ENCODE measurements around the gene ATXN1.

Gene ATXN1

GRCh38 chr6:16544006-16544405 is 217.3 kb downstream of the ATXN1 start:
- H4K20me1 ChIP-seq (ENCODE audit: insufficient read depth, low read length, poor library complexity, severe bottlenecking): no peaks in the 10 kb centered on the region
- no peaks in the 10 kb centered on the region for H3F3A ChIP-seq (ENCODE audit: low read depth)
- H2AFZ ChIP-seq (ENCODE audit: low read length): no peak overlapping the region
- H3K4me1 ChIP-seq (ENCODE audit: insufficient read depth, low read length, poor library complexity, severe bottlenecking): peaks cover 5% of the 10 kb centered on the region
- no peaks in the 10 kb centered on the region; the same call in 1 of the 2 replicates for H3K36me3 ChIP-seq (ENCODE audit: insufficient read depth, low read length)
- no peaks in the 10 kb centered on the region for H3K79me2 ChIP-seq (ENCODE audit: insufficient read depth, low read length)
- H3K4me3 ChIP-seq (ENCODE audit: low read length, poor library complexity, severe bottlenecking): no peak overlapping the region
- TF ChIP-seq CTCF (conservative IDR thresholded peaks at IDR 0.05; ENCODE audit: low read length) (no peak), EZH2phosphoT487 (IDR thresholded peaks at IDR 0.05; ENCODE audit: borderline replicate concordance) (no peak)
- no peaks in the 10 kb centered on the region for H3K27me3 ChIP-seq (ENCODE audit: insufficient read depth, low read length, poor library complexity, severe bottlenecking)
- H3K9ac ChIP-seq (ENCODE audit: low read depth, low read length, poor library complexity, severe bottlenecking): no peak overlapping the region
- no peak overlapping the region for H3K4me2 ChIP-seq (ENCODE audit: low read depth, low read length, poor library complexity, severe bottlenecking)
- no peaks in the 10 kb centered on the region for H3K9me2 ChIP-seq (replicated peaks; ENCODE audit: low read depth, low read length)
- H3K9me3 ChIP-seq (ENCODE audit: insufficient read depth, low read depth, low read length): no peaks in the 10 kb centered on the region

GRCh38 chr6:16543521-16543920 is 217.7 kb downstream of the ATXN1 start:
- no peak for TF ChIP-seq CTCF (conservative IDR thresholded peaks at IDR 0.05; ENCODE audit: low read length)
- no peak for TF ChIP-seq EZH2phosphoT487 (IDR thresholded peaks at IDR 0.05; ENCODE audit: borderline replicate concordance)
- Histone ChIP-seq H3K36me3 (ENCODE audit: insufficient read depth, low read length) (no peaks in the 10 kb centered on the region; the same call in 1 of the 2 replicates), H2AFZ (ENCODE audit: low read length) (no peak overlapping the region), H3K9me3 (ENCODE audit: insufficient read depth, low read depth, low read length) (no peaks in the 10 kb centered on the region), H3K9me2 (replicated peaks; ENCODE audit: low read depth, low read length) (no peaks in the 10 kb centered on the region), H3K9ac (ENCODE audit: low read depth, low read length, poor library complexity, severe bottlenecking) (no peak overlapping the region), H3K79me2 (ENCODE audit: insufficient read depth, low read length) (no peaks in the 10 kb centered on the region), H3K27me3 (ENCODE audit: insufficient read depth, low read length, poor library complexity, severe bottlenecking) (no peaks in the 10 kb centered on the region), H4K20me1 (ENCODE audit: insufficient read depth, low read length, poor library complexity, severe bottlenecking) (no peaks in the 10 kb centered on the region), H3F3A (ENCODE audit: low read depth) (no peaks in the 10 kb centered on the region), H3K4me2 (ENCODE audit: low read depth, low read length, poor library complexity, severe bottlenecking) (no peak overlapping the region), H3K4me3 (ENCODE audit: low read length, poor library complexity, severe bottlenecking) (no peak overlapping the region), H3K4me1 (ENCODE audit: insufficient read depth, low read length, poor library complexity, severe bottlenecking) (peaks cover 5% of the 10 kb centered on the region)

- Histone ChIP-seq H3K36me3 (ENCODE audit: insufficient read depth, low read length) (no peaks in the 10 kb centered on the region; the same call in 1 of the 2 replicates), H3K9ac (ENCODE audit: low read depth, low read length, poor library complexity, severe bottlenecking) (no peak overlapping the region), H4K20me1 (ENCODE audit: insufficient read depth, low read length, poor library complexity, severe bottlenecking) (no peaks in the 10 kb centered on the region), H3K79me2 (ENCODE audit: insufficient read depth, low read length) (no peaks in the 10 kb centered on the region), H3K4me2 (ENCODE audit: low read depth, low read length, poor library complexity, severe bottlenecking) (no peak overlapping the region), H3F3A (ENCODE audit: low read depth) (no peaks in the 10 kb centered on the region), H2AFZ (ENCODE audit: low read length) (no peak overlapping the region), H3K9me3 (ENCODE audit: insufficient read depth, low read depth, low read length) (no peaks in the 10 kb centered on the region), H3K27me3 (ENCODE audit: insufficient read depth, low read length, poor library complexity, severe bottlenecking) (no peaks in the 10 kb centered on the region), H3K4me1 (ENCODE audit: insufficient read depth, low read length, poor library complexity, severe bottlenecking) (no peaks in the 10 kb centered on the region), H3K4me3 (ENCODE audit: low read length, poor library complexity, severe bottlenecking) (no peak overlapping the region), H3K9me2 (replicated peaks; ENCODE audit: low read depth, low read length) (no peaks in the 10 kb centered on the region)
- no peak for TF ChIP-seq EZH2phosphoT487 (IDR thresholded peaks at IDR 0.05; ENCODE audit: borderline replicate concordance)
- no peak for TF ChIP-seq CTCF (conservative IDR thresholded peaks at IDR 0.05; ENCODE audit: low read length)
Observed at GRCh38 chr6:16542070-16542469, 219.2 kb downstream of the ATXN1 start.

Data from Loucy (cell line).